ENCODE data around the gene DPAGT1.
A peak's percentile ranks its signal among the peaks of the same experiment; 100 is the strongest.

The DPAGT1 gene

GRCh38 chr11:119056421-119056999 is 45.1 kb downstream of the DPAGT1 start:
- no peaks in the 10 kb centered on the region for H3K27me3 ChIP-seq (ENCODE audit: insufficient read depth, low read length, poor library complexity)
- DNase-seq (peak; percentile 55), ATAC-seq (ENCODE audit: insufficient read depth, low read depth) (peak; percentile 22)
- peaks cover 42% of the 10 kb centered on the region for H3K36me3 ChIP-seq (ENCODE audit: insufficient read depth, low read length)
- H3K4me2 ChIP-seq (ENCODE audit: insufficient read depth, low read length): peak overlapping the region; percentile 93
- H4K20me1 ChIP-seq (ENCODE audit: insufficient read depth, low read length): peaks cover 26% of the 10 kb centered on the region; the same call in 1 of the 2 replicates
- H3K4me1 ChIP-seq (ENCODE audit: insufficient read depth, low read length): peaks cover 28% of the 10 kb centered on the region
- H3K27ac ChIP-seq (ENCODE audit: low read length): peak overlapping the region; percentile 92
- H3K79me2 ChIP-seq (ENCODE audit: insufficient read depth, low read length): peaks cover 48% of the 10 kb centered on the region
- H3K9me3 ChIP-seq (ENCODE audit: insufficient read depth, low read length, severe bottlenecking): no peaks in the 10 kb centered on the region
- H3K9ac ChIP-seq (ENCODE audit: low read depth, low read length): peak overlapping the region; percentile 93
- no peak for TF ChIP-seq EZH2 (IDR thresholded peaks at IDR 0.05; ENCODE audit: borderline replicate concordance, low read depth, low read length, severe bottlenecking)
- no peak for TF ChIP-seq CTCF (IDR thresholded peaks at IDR 0.05; ENCODE audit: borderline replicate concordance, extremely low read depth, low read length, poor library complexity, severe bottlenecking)
- peak overlapping the region; percentile 70 to 91 for H3K4me3 ChIP-seq (ENCODE audit: low read depth in 1 of 2, low read length in 2 of 2)
- H2AFZ ChIP-seq (ENCODE audit: low read depth, low read length): peak overlapping the region; percentile 79

GRCh38 chr11:119055901-119056300 is 45.8 kb downstream of the DPAGT1 start:
- Histone ChIP-seq H2AFZ (ENCODE audit: low read depth, low read length) (peak overlapping the region; percentile 79; the same call in 1 of the 2 replicates), H3K36me3 (ENCODE audit: insufficient read depth, low read length) (peaks cover 48% of the 10 kb centered on the region), H4K20me1 (ENCODE audit: insufficient read depth, low read length) (peaks cover 26% of the 10 kb centered on the region; the same call in 1 of the 2 replicates), H3K79me2 (ENCODE audit: insufficient read depth, low read length) (peaks cover 48% of the 10 kb centered on the region), H3K9ac (ENCODE audit: low read depth, low read length) (peak overlapping the region; percentile 93), H3K4me3 (ENCODE audit: low read depth in 1 of 2, low read length in 2 of 2) (peak overlapping the region; percentile 70 to 91; a peak in 3 of 4 replicates), H3K4me1 (ENCODE audit: insufficient read depth, low read length) (peaks cover 28% of the 10 kb centered on the region), H3K9me3 (ENCODE audit: insufficient read depth, low read length, severe bottlenecking) (no peaks in the 10 kb centered on the region), H3K4me2 (ENCODE audit: insufficient read depth, low read length) (peak overlapping the region; percentile 93), H3K27me3 (ENCODE audit: insufficient read depth, low read length, poor library complexity) (no peaks in the 10 kb centered on the region), H3K27ac (ENCODE audit: low read length) (peak overlapping the region; percentile 92)
- ATAC-seq (ENCODE audit: insufficient read depth, low read depth) (no peak), DNase-seq (peak; percentile 17)
- peak; percentile 48 for TF ChIP-seq CTCF (IDR thresholded peaks at IDR 0.05; ENCODE audit: borderline replicate concordance, extremely low read depth, low read length, poor library complexity, severe bottlenecking)
- TF ChIP-seq EZH2 (IDR thresholded peaks at IDR 0.05; ENCODE audit: borderline replicate concordance, low read depth, low read length, severe bottlenecking): no peak

- Histone ChIP-seq H3K9me3 (ENCODE audit: insufficient read depth, low read length, severe bottlenecking) (no peaks in the 10 kb centered on the region), H3K4me2 (ENCODE audit: insufficient read depth, low read length) (peak overlapping the region; percentile 93; the same call in 1 of the 2 replicates), H3K27me3 (ENCODE audit: insufficient read depth, low read length, poor library complexity) (no peaks in the 10 kb centered on the region), H3K9ac (ENCODE audit: low read depth, low read length) (no peak overlapping the region), H3K27ac (ENCODE audit: low read length) (no peak overlapping the region), H3K4me3 (ENCODE audit: low read depth in 1 of 2, low read length in 2 of 2) (no peak overlapping the region), H2AFZ (ENCODE audit: low read depth, low read length) (no peak overlapping the region), H3K36me3 (ENCODE audit: insufficient read depth, low read length) (peaks cover 63% of the 10 kb centered on the region), H3K4me1 (ENCODE audit: insufficient read depth, low read length) (peaks cover 28% of the 10 kb centered on the region), H3K79me2 (ENCODE audit: insufficient read depth, low read length) (peaks cover 47% of the 10 kb centered on the region), H4K20me1 (ENCODE audit: insufficient read depth, low read length) (peaks cover 26% of the 10 kb centered on the region; the same call in 1 of the 2 replicates)
- ATAC-seq (ENCODE audit: insufficient read depth, low read depth) (no peak), DNase-seq (no peak)
- no peak for TF ChIP-seq CTCF (IDR thresholded peaks at IDR 0.05; ENCODE audit: borderline replicate concordance, extremely low read depth, low read length, poor library complexity, severe bottlenecking)
Measured at GRCh38 chr11:119054418-119054817, 47.2 kb downstream of the DPAGT1 start.

All from DND-41 (cell line).